H9 (cell line): ENCODE data around the gene KRT80. TPM values are rescaled to one million over a fixed set of nuclear protein-coding genes. Genes with fewer than 3 reads are reported as not detected.

Experiments used
- DNase-seq: peaks from one replicate; pipeline ENCODE4 v3.0.0-alpha.2; 2017
- H2AFZ ChIP-seq: one replicate; pipeline ENCODE4 v1.6.1; 2013; ENCODE audit warnings: mild to moderate bottlenecking, low read length, control low read depth, moderate library complexity
- H2AK5ac ChIP-seq: 2 replicates; pipeline ENCODE4 v1.6.1; 2013; ENCODE audit warnings: low read length, control low read depth, mixed read lengths; ENCODE audit not compliant: insufficient read length
- H2BK120ac ChIP-seq: one replicate; pipeline ENCODE4 v1.6.1; 2013; ENCODE audit warnings: low read depth, mild to moderate bottlenecking, low read length, control low read depth, inconsistent platforms; ENCODE audit not compliant: poor library complexity, severe bottlenecking
- H2BK12ac ChIP-seq: 2 replicates; pipeline ENCODE4 v1.6.1; 2013; ENCODE audit warnings: low read length, control low read depth, mixed read lengths, low read depth; ENCODE audit not compliant: insufficient read length
- H2BK15ac ChIP-seq: 2 replicates; pipeline ENCODE4 v1.6.1; 2013; ENCODE audit warnings: low read depth, low read length, control low read depth
- H2BK20ac ChIP-seq: one replicate; pipeline ENCODE4 v1.6.1; 2013; ENCODE audit warnings: low read depth, mild to moderate bottlenecking, low read length, control low read depth, inconsistent platforms; ENCODE audit not compliant: poor library complexity, severe bottlenecking
- H2BK5ac ChIP-seq: 2 replicates; pipeline ENCODE4 v1.6.1; 2013; ENCODE audit warnings: low read length, control low read depth, mixed read lengths; ENCODE audit not compliant: insufficient read length
- H3K14ac ChIP-seq: 2 replicates; pipeline ENCODE4 v1.6.1; 2013; ENCODE audit warnings: low read length, control low read depth; ENCODE audit not compliant: insufficient read depth
- H3K18ac ChIP-seq: 2 replicates; pipeline ENCODE4 v1.6.1; 2013; ENCODE audit warnings: low read depth, mild to moderate bottlenecking, mixed read lengths, low read length, control low read depth; ENCODE audit not compliant: insufficient read length
- H3K23ac ChIP-seq: 2 replicates; pipeline ENCODE4 v1.6.1; 2013; ENCODE audit warnings: low read length, control low read depth, mixed read lengths, low read depth; ENCODE audit not compliant: insufficient read length
- H3K23me2 ChIP-seq: 2 replicates; pipeline ENCODE4 v1.6.1; 2013; ENCODE audit warnings: low read depth, mild to moderate bottlenecking, mixed read lengths, low read length, control low read depth; ENCODE audit not compliant: insufficient read length, poor library complexity, severe bottlenecking
- H3K27ac ChIP-seq: 2 replicates; pipeline ENCODE4 v1.5.1; 2013; ENCODE audit warnings: low read length, control low read depth, mixed read lengths, low read depth; ENCODE audit not compliant: insufficient read length
- H3K27me3 ChIP-seq: 2 replicates; pipeline ENCODE4 v1.6.1; 2013; ENCODE audit warnings: low read length, control low read depth, inconsistent platforms; ENCODE audit not compliant: insufficient read depth
- H3K4ac ChIP-seq: 2 replicates; pipeline ENCODE4 v1.6.1; 2013; ENCODE audit warnings: low read depth, mild to moderate bottlenecking, control low read depth, inconsistent platforms, low read length, moderate library complexity
- H3K4me1 ChIP-seq: 2 replicates; pipeline ENCODE4 v1.6.1; 2013; ENCODE audit warnings: low read length, control low read depth, inconsistent platforms; ENCODE audit not compliant: insufficient read depth
- H3K4me2 ChIP-seq: 2 replicates; pipeline ENCODE4 v1.6.1; 2013; ENCODE audit warnings: low read length, control low read depth, mixed read lengths; ENCODE audit not compliant: insufficient read length, insufficient read depth
- H3K56ac ChIP-seq: 2 replicates; pipeline ENCODE4 v1.6.1; 2013; ENCODE audit warnings: low read depth, mild to moderate bottlenecking, mixed read lengths, low read length, control low read depth; ENCODE audit not compliant: insufficient read length
- H3K79me1 ChIP-seq: 2 replicates; pipeline ENCODE4 v1.6.1; 2013; ENCODE audit warnings: low read depth, mild to moderate bottlenecking, moderate library complexity, low read length, control low read depth, inconsistent platforms; ENCODE audit not compliant: insufficient read depth, poor library complexity, severe bottlenecking
- H3K79me2 ChIP-seq: 2 replicates; pipeline ENCODE4 v1.6.1; 2013; ENCODE audit warnings: low read length, control low read depth, inconsistent platforms; ENCODE audit not compliant: insufficient read depth
- H3K9ac ChIP-seq: 2 replicates; pipeline ENCODE4 v1.6.1; 2013; ENCODE audit warnings: low read length, control low read depth, mixed read lengths; ENCODE audit not compliant: insufficient read length; ENCODE audit errors: extremely low read depth
- H3K9me3 ChIP-seq: one replicate; pipeline ENCODE4 v1.6.1; 2013; ENCODE audit warnings: low read depth, low read length, inconsistent platforms; ENCODE audit not compliant: control insufficient read depth
- H3T11ph ChIP-seq: one replicate; pipeline ENCODE4 v1.6.1; 2013; ENCODE audit warnings: mild to moderate bottlenecking, low read length, control low read depth, inconsistent platforms
- H4K20me1 ChIP-seq: one replicate; pipeline ENCODE4 v1.6.1; 2013; ENCODE audit not compliant: control insufficient read depth, insufficient read length, insufficient read depth
- H4K5ac ChIP-seq: 2 replicates; pipeline ENCODE4 v1.6.1; 2013; ENCODE audit warnings: low read depth, mild to moderate bottlenecking, mixed read lengths, low read length, control low read depth; ENCODE audit not compliant: insufficient read length
- H4K8ac ChIP-seq: replicated peaks from 2 replicates; pipeline ENCODE4 v1.6.1; 2013; ENCODE audit warnings: low read length, control low read depth, mixed read lengths, low read depth; ENCODE audit not compliant: insufficient read length
- H4K91ac ChIP-seq: 2 replicates; pipeline ENCODE4 v1.6.1; 2013; ENCODE audit warnings: low read depth, mild to moderate bottlenecking, moderate library complexity, mixed read lengths, low read length, control low read depth; ENCODE audit not compliant: insufficient read length
- H3K27ac Mint-ChIP-seq, 3 experiments: 2 replicates in 2 of 3; 3 replicates in 1 of 3; pipeline ENCODE4 v1.8.0; 2020 to 2021; ENCODE audit warnings: mixed read lengths in 3 of 3, mild to moderate bottlenecking in 1 of 3, moderate library complexity in 1 of 3
- H3K27me3 Mint-ChIP-seq: 2 replicates; pipeline ENCODE4 v1.8.0; 2021; ENCODE audit warnings: low read depth, mild to moderate bottlenecking, moderate library complexity, mixed read lengths
- H3K36me3 Mint-ChIP-seq, 3 experiments: 2 replicates in 2 of 3; 3 replicates in 1 of 3; pipeline ENCODE4 v1.8.0; 2020 to 2021; ENCODE audit warnings: low read depth in 3 of 3, mixed read lengths in 3 of 3; ENCODE audit not compliant: insufficient read depth in 1 of 3
- H3K4me1 Mint-ChIP-seq, 2 experiments: 2 replicates each; pipeline ENCODE4 v1.8.0; 2020; ENCODE audit warnings: mixed read lengths in 2 of 2
- H3K4me3 Mint-ChIP-seq, 2 experiments: 2 replicates in 1 of 2; 3 replicates in 1 of 2; pipeline ENCODE4 v1.8.0; 2020 to 2021; ENCODE audit warnings: mild to moderate bottlenecking in 2 of 2, mixed read lengths in 2 of 2, moderate library complexity in 1 of 2
- H3K9me3 Mint-ChIP-seq, 2 experiments: 2 replicates in 1 of 2; 3 replicates in 1 of 2; pipeline ENCODE4 v1.8.0; 2020; ENCODE audit warnings: mild to moderate bottlenecking in 2 of 2, mixed read lengths in 2 of 2, moderate library complexity in 1 of 2
- WGBS: extraction: QIAGEN DNeasy Blood & Tissue Kit; methylation state at CpG from one replicate; pipeline ENCODE4 v1.1.7; 2013; ENCODE audit warnings: missing lambda C conversion rate, low lambda C conversion rate, mixed read lengths; ENCODE audit not compliant: insufficient read length; ENCODE audit errors: extremely low coverage; 5-methylcytosine and 5-hydroxymethylcytosine counted together
- total RNA-seq: library from RNA; stranded (reverse); gene quantifications from 2 replicates; pipeline ENCODE4 v1.2.1, GENCODE V29; 2021
- TF ChIP-seq, protein P1 (sequence below): fragments of 200-600 bp; sonication (generic); conservative IDR thresholded peaks from 3 replicates; pipeline ENCODE4 v1.8.0; 2021; ENCODE audit warnings: antibody characterized with exemption, mild to moderate bottlenecking

Gene KRT80
- total RNA-seq, 1 experiment from 2014 or later: not detected

DNA sequence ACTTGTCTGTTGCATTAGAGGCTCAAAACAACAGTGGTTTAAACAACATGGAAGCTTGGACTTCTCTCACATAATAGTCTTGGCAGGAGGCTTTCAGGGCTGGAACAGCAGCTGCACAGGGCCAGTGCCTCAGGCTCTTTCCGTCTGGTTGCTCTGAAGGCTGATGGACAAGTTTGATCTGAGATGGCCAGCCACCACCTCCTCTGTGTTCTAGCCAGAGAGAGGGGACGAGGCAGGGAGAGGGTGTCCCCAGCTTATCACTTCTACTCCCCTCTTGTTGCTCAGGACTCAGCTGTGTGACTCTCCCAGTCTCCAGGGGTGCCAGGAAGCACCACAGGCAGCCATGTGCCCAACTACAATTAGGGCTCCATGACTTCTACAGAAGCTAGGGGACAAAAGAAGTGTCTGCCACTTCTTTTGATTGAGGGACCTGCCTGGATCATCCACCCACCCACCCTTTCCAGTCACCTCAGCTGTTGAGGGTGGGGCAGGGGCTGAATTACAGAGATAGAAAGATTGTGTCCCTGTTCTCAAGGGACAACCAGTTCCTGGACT lies 65.7 kb downstream of the KRT80 start:
- no peak for DNase-seq
- Mint-ChIP-seq H3K4me1 (peaks cover 70 to 78% of the 10 kb centered on the region in 2 experiments), H3K9me3 (no peaks in the 10 kb centered on the region), H3K36me3 (no peaks in the 10 kb centered on the region; a peak in 1 of 7 replicates), H3K4me3 (no peak overlapping the region), H3K27me3 (peaks cover 4% of the 10 kb centered on the region), H3K27ac (peak overlapping the region; percentile 95 to 98 (median 97))
- H3T11ph ChIP-seq: no peak overlapping the region
- no peaks in the 10 kb centered on the region for H3K23me2 ChIP-seq
- H2BK20ac ChIP-seq: no peak overlapping the region
- H3K23ac ChIP-seq: no peak overlapping the region
- H3K56ac ChIP-seq: no peak overlapping the region
- H2BK12ac ChIP-seq: no peak overlapping the region
- no peaks in the 10 kb centered on the region for H3K27me3 ChIP-seq
- H3K79me1 ChIP-seq: no peaks in the 10 kb centered on the region
- no peak overlapping the region for H2AK5ac ChIP-seq
- H2BK120ac ChIP-seq: no peak overlapping the region
- H2BK5ac ChIP-seq: peak overlapping the region; percentile 36
- peak overlapping the region; percentile 30 for H3K14ac ChIP-seq
- no peak overlapping the region for H4K91ac ChIP-seq
- peak overlapping the region; percentile 60 for H3K27ac ChIP-seq
- H3K4ac ChIP-seq: no peak overlapping the region
- TF ChIP-seq, protein P1, sequence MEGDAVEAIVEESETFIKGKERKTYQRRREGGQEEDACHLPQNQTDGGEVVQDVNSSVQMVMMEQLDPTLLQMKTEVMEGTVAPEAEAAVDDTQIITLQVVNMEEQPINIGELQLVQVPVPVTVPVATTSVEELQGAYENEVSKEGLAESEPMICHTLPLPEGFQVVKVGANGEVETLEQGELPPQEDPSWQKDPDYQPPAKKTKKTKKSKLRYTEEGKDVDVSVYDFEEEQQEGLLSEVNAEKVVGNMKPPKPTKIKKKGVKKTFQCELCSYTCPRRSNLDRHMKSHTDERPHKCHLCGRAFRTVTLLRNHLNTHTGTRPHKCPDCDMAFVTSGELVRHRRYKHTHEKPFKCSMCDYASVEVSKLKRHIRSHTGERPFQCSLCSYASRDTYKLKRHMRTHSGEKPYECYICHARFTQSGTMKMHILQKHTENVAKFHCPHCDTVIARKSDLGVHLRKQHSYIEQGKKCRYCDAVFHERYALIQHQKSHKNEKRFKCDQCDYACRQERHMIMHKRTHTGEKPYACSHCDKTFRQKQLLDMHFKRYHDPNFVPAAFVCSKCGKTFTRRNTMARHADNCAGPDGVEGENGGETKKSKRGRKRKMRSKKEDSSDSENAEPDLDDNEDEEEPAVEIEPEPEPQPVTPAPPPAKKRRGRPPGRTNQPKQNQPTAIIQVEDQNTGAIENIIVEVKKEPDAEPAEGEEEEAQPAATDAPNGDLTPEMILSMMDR: no peak
- WGBS: no CpG with 5 or more reads among the region's 2 CpGs
- H4K5ac ChIP-seq: no peak overlapping the region
- H4K8ac ChIP-seq: no peak overlapping the region
- H4K20me1 ChIP-seq: no peaks in the 10 kb centered on the region
- H3K79me2 ChIP-seq: no peaks in the 10 kb centered on the region
- peak overlapping the region; percentile 43 for H3K18ac ChIP-seq
- no peaks in the 10 kb centered on the region for H3K9me3 ChIP-seq
- peak overlapping the region; percentile 17 for H3K4me2 ChIP-seq
- H2BK15ac ChIP-seq: no peak overlapping the region
- H3K9ac ChIP-seq: no peak overlapping the region
- peaks cover 38% of the 10 kb centered on the region for H3K4me1 ChIP-seq
- no peak overlapping the region for H2AFZ ChIP-seq
